VCaP (cell line): ENCODE measurements around the gene IDH3G.

ENCODE experiments used
- H3K27ac ChIP-seq: fragments of 450-650 bp; 2 replicates; pipeline ENCODE4 v1.5.1; 2017
- CTCF ChIP-seq: fragments of 450-650 bp; conservative IDR thresholded peaks from 2 replicates; pipeline ENCODE4 v1.5.1; 2017; ENCODE audit warnings: mild to moderate bottlenecking, moderate library complexity

IDH3G gene

GRCh38 chrX:153803211-153804099, 9.3 kb upstream of the IDH3G start:
- no peak for TF ChIP-seq CTCF
- H3K27ac ChIP-seq, result no peak overlapping the region

- no peak for TF ChIP-seq CTCF
- H3K27ac ChIP-seq, result no peak overlapping the region
These were observed 8.4 kb upstream of the IDH3G start for GRCh38 chrX:153802513-153803045.

GRCh38 chrX:153801669-153802068, 7.5 kb upstream of the IDH3G start:
- no peak for TF ChIP-seq CTCF
- no peak overlapping the region for H3K27ac ChIP-seq

- TF ChIP-seq CTCF, result no peak
- no peak overlapping the region for H3K27ac ChIP-seq
These were observed 6.6 kb upstream of the IDH3G start for GRCh38 chrX:153800746-153801145.

GRCh38 chrX:153800177-153800722, 6.1 kb upstream of the IDH3G start:
- TF ChIP-seq CTCF, result no peak

GRCh38 chrX:153799326-153799725, 5.2 kb upstream of the IDH3G start:
- H3K27ac ChIP-seq, result no peak overlapping the region
- no peak for TF ChIP-seq CTCF

More at GRCh38 chrX:153800177-153800722, 6.1 kb upstream of the IDH3G start:
- no peak overlapping the region for H3K27ac ChIP-seq

- no peak overlapping the region for H3K27ac ChIP-seq
- TF ChIP-seq CTCF, result no peak
These were observed 3.3 kb upstream of the IDH3G start for GRCh38 chrX:153797415-153798015.
